ENCODE data around the gene TMEM187. TPM values are rescaled to one million over a fixed set of nuclear protein-coding genes. Genes with fewer than 3 reads are reported as not detected.

TMEM187 gene
- total RNA-seq, 1 donor = 7.5 TPM

- DNase-seq (ENCODE audit: low read depth) = no peak
- TF ChIP-seq CTCF (IDR thresholded peaks at IDR 0.05; ENCODE audit: insufficient read depth, low read length) = no peak
- H3K4me3 ChIP-seq (ENCODE audit: low read depth, low read length) = no peak overlapping the region
These were observed 56.9 kb downstream of the TMEM187 start for GRCh38 chrX:154029439-154029838.

- no peak for TF ChIP-seq CTCF (IDR thresholded peaks at IDR 0.05; ENCODE audit: insufficient read depth, low read length)
- no peak overlapping the region for H3K4me3 ChIP-seq (ENCODE audit: low read depth, low read length)
- no peak for DNase-seq (ENCODE audit: low read depth)
These were observed 57.7 kb downstream of the TMEM187 start for GRCh38 chrX:154030266-154030665.

GRCh38 chrX:154030715-154031305 lies 58.3 kb downstream of the TMEM187 start:
- TF ChIP-seq CTCF (IDR thresholded peaks at IDR 0.05; ENCODE audit: insufficient read depth, low read length) = no peak
- H3K4me3 ChIP-seq (ENCODE audit: low read depth, low read length) = no peak overlapping the region
- DNase-seq (ENCODE audit: low read depth) = no peak

- DNase-seq (ENCODE audit: low read depth) = no peak
- no peak overlapping the region for H3K4me3 ChIP-seq (ENCODE audit: low read depth, low read length)
- TF ChIP-seq CTCF (IDR thresholded peaks at IDR 0.05; ENCODE audit: insufficient read depth, low read length) = no peak
These were observed 59.6 kb downstream of the TMEM187 start for GRCh38 chrX:154032160-154032559.

- no peak overlapping the region for H3K4me3 ChIP-seq (ENCODE audit: low read depth, low read length)
- TF ChIP-seq CTCF (IDR thresholded peaks at IDR 0.05; ENCODE audit: insufficient read depth, low read length) = no peak
- DNase-seq (ENCODE audit: low read depth) = no peak
These were observed 60.1 kb downstream of the TMEM187 start for GRCh38 chrX:154032653-154033052.

Small RNAs within 50 kb of the gene (small RNA-seq; reads per million reads assigned to genes)
- gene MIR3202-1 = not detected

Other genes with a start within 250 kb of the TMEM187 start
- 75.4 and 111 TPM in 2 replicates for gene BCAP31, start 248.4 kb upstream of the TMEM187 start, total RNA-seq (ENCODE audit: low replicate concordance)
- 9.3 and 15.5 TPM in 2 replicates for gene ABCD1, start 247.9 kb upstream of the TMEM187 start, total RNA-seq (ENCODE audit: low replicate concordance)
- 3.1 and 6.1 TPM in 2 replicates for gene PLXNB3, start 208.5 kb upstream of the TMEM187 start, total RNA-seq (ENCODE audit: low replicate concordance)
- gene SRPK3, start 191.7 kb upstream of the TMEM187 start, total RNA-seq (ENCODE audit: low replicate concordance) = 0.54 TPM in 1 of 2 replicates, not detected in the other
- gene IDH3G, start 178.4 kb upstream of the TMEM187 start, total RNA-seq (ENCODE audit: low replicate concordance) = 7.2 and 46.0 TPM in 2 replicates
- 34.2 and 186 TPM in 2 replicates for gene SSR4, start 178.1 kb upstream of the TMEM187 start, total RNA-seq (ENCODE audit: low replicate concordance)
- 0.09 and 1.1 TPM in 2 replicates for gene PDZD4, start 142.2 kb upstream of the TMEM187 start, total RNA-seq (ENCODE audit: low replicate concordance)
- gene L1CAM, start 86.6 kb upstream of the TMEM187 start, total RNA-seq (ENCODE audit: low replicate concordance) = 0.36 and 1.6 TPM in 2 replicates
- gene AVPR2, start 68.1 kb upstream of the TMEM187 start, total RNA-seq (ENCODE audit: low replicate concordance) = not detected in 2 replicates
- gene ARHGAP4, start 46.5 kb upstream of the TMEM187 start, total RNA-seq (ENCODE audit: low replicate concordance) = 0.27 and 6.0 TPM in 2 replicates
- gene NAA10, start 37.7 kb upstream of the TMEM187 start, total RNA-seq (ENCODE audit: low replicate concordance) = 25.8 and 84.7 TPM in 2 replicates
- 0.45 and 5.6 TPM in 2 replicates for gene RENBP, start 28.1 kb upstream of the TMEM187 start, total RNA-seq (ENCODE audit: low replicate concordance)
- 16.4 and 34.5 TPM in 2 replicates for gene HCFC1, start 936 bp upstream of the TMEM187 start, total RNA-seq (ENCODE audit: low replicate concordance)
- 37.1 and 80.5 TPM in 2 replicates for gene IRAK1, start 47.1 kb downstream of the TMEM187 start, total RNA-seq (ENCODE audit: low replicate concordance)
- gene MECP2, start 125.0 kb downstream of the TMEM187 start, total RNA-seq (ENCODE audit: low replicate concordance) = 21.6 and 27.4 TPM in 2 replicates
- not detected in 2 replicates for gene OPN1LW, start 171.5 kb downstream of the TMEM187 start, total RNA-seq (ENCODE audit: low replicate concordance)
- not detected in 2 replicates for gene OPN1MW, start 209.8 kb downstream of the TMEM187 start, total RNA-seq (ENCODE audit: low replicate concordance)
- gene OPN1MW2, start 247.0 kb downstream of the TMEM187 start, total RNA-seq (ENCODE audit: low replicate concordance) = not detected in 2 replicates

All from fibroblast of the aortic adventitia (primary cell).